Inflammatory macrophage treated with lipopolysaccharide for 1 hour (primary cell): Measurements from ENCODE around the gene CLRN3.

Experiments used
- DNase-seq, 2 donors: peaks; one replicate each; pipeline ENCODE4 v3.0.0-alpha.2; 2020 to 2022

Gene CLRN3

DNA sequence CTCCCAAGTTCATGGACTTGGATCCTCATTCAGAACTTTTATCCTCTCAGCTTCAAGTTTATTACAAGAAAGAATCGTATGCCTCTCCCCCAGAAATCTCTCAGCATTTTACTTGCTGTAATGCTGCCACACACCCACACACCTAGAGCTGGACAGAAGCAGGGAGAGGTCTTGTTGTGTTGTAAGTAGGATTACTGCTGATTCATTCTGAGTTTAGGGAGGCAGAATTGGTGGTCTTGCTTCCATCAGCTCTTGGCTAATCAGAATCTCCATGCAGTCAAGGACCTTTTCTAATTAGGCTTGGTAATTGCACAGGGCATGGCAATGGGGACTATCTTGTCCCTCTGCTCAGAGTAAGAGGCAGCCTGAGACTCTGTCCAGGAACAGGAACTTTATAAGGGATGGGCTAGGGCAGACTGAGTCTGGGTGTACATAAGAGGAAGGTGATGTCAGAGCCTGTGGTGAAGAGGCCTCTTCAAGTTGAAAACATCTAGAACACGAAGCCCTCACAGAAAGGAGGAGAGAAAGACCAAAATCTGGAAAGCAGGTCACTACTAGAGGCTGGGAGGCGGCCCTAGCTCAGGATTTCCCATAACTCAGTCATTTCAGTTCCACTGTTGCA is 7.1 kb upstream of the CLRN3 start:
- DNase-seq: peak; percentile 80 to 84

DNA sequence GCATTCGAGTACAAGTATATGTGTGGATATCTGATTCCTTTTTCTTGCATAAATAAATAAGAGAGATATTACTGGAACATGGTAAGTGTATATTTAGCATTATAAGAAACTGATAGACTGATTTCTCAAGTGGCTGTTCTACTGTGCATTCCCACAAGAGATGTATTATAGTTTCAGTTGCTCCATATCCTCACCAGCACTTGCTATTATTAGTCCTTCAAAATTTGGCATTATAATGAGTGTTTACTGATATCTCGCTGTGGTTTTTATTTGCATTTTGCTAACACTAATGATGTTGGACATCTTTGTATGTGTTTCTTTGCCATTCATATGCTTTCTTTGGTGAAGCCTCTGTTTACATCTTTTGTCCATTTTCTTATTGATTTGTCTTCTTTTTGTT is 4.4 kb upstream of the CLRN3 start:
- no peak for DNase-seq

DNA sequence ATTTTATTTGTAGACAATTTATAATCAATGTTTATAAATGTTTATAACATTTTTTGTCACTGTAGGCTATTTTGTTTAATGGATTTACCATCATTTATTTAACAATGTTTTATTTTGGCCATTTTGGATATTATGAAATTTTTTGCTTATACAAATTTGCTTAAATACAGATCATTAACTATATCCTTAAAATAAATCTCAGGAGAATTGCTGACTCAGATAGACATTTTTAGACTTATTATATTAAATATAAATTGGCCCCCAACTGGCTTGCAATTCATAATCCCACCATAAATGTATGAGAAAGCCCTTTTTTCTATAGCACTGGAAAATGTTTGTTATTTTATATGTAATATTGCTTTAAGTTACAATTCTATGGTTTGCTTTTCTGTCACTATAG is 3.8 kb upstream of the CLRN3 start:
- no peak for DNase-seq

DNA sequence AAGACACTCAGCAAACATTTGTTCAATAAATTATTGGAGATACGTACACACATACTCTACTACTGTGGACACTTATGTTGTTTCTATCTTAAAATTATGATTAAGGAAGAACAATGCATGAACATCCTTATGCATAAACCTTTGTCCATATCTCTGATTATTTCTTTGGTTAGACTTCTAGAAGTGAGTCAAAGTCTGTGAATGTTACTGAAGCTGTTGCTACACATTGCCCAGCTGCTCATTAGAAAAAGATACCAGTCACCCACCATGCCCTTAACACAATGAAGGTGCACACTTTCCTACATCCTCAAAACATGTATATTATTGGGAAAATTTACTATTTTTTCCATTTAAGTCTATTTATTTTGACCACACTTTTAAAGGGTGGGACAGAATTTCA is 1.4 kb upstream of the CLRN3 start:
- no peak for DNase-seq

DNA sequence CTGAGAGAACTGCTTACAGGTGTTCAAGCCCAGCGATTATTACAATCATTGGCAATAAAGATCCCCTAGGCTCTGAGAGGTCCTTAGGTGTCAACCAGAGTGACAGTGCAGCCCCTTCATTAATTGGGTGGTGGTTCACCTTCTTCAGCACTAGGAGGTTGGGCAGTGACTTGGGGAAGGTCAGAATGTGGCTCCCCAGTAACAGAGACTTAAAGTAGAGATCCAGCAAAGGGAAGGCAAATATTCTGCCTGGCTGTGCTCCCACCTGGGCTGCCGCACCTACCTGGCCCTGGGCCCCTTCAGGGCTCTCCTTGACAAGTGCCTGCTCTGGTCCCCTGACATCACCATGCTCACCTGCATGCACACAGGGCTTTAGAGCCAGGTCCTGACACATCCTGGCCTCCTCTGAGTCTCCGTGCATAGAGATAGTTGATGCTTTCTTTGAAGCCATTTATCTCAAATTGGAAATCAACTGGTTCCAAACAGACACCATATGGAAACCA is 1.9 kb downstream of the CLRN3 start:
- no peak for DNase-seq

DNA sequence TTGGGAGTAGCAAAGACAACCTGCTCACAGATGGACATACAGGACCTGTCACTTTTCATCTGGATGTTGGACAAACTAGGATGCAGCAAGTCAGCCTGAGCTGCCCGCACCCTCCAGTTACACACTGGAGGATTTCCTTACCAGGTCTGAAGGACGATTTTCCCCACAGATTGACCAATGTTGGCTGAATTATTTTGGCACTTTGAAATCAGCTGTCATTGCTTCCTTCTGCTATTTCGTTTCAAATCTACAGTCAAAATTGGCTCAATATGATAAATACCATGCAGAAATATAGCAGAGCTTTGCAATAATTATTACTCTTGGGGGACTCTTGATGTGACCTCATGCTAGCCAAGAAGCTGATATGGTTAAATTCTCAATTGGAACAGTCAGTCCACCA is 2.5 kb downstream of the CLRN3 start:
- peak in 1 of 2 donors; percentile 35 for DNase-seq

DNA sequence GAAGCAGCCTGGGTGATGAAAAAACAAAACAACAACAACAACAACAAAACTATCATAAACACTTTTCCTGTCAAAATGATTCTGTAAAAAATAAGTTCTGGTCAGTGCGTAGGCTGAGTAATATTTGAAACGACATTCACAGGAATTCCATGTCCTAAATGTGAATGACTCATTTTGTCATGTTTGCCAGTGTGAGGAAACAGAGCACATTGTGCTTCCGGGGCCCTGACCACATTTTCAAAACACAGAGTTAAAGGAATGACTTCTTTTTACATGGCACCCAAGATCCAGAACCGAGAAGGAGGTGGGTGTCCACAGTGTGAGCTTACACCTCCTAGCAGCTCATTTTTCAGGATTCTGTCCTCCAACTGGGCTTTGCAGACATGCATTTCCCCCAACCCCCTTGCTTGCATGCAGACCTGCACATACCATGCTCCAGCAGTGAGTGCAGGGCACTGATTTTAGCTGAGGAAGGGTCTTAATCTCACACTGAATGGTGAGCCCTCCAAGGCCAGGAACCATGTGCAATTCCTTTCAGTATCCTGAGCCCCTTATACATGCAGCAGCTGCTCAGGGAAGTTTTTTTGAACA is 3.0 kb downstream of the CLRN3 start:
- peak; percentile 75 to 77 for DNase-seq

DNA sequence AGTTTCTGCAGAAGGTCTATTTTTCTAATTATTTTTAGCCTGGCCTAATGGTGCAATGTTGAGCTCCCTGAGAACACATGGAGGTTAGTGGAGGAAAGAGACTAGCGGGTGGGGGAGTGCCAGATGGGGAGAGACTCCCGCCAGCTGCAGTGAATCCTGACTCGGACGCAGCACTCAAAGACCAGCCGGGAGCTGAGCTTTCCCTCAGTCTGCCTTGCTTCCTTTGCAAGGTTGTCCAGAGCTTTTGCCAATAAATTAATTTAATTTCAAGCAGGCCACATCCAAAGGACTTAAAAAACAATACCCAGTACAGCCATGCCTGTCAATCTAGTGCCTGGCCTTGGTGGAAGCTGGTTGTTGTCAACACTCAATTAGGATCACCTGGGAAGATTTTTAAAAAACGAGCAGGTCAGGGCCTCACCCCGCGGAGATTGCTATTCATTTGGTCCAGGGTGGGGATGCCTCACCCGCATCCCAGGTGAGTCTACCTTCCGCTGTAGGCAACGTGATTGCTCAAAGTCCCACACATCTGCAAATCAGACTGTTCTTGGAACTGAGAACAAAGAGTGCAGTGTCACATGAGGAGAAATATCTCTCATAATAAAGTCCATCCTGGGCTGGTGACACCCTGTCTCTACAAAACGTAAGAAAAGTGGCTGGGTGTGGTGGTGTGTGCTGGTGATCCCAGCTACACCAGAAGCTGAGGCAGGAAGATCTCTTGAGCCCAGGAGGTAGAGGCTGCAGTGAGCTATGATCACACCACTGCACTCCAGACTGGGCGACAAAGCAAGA is 4.0 kb downstream of the CLRN3 start:
- no peak for DNase-seq

DNA sequence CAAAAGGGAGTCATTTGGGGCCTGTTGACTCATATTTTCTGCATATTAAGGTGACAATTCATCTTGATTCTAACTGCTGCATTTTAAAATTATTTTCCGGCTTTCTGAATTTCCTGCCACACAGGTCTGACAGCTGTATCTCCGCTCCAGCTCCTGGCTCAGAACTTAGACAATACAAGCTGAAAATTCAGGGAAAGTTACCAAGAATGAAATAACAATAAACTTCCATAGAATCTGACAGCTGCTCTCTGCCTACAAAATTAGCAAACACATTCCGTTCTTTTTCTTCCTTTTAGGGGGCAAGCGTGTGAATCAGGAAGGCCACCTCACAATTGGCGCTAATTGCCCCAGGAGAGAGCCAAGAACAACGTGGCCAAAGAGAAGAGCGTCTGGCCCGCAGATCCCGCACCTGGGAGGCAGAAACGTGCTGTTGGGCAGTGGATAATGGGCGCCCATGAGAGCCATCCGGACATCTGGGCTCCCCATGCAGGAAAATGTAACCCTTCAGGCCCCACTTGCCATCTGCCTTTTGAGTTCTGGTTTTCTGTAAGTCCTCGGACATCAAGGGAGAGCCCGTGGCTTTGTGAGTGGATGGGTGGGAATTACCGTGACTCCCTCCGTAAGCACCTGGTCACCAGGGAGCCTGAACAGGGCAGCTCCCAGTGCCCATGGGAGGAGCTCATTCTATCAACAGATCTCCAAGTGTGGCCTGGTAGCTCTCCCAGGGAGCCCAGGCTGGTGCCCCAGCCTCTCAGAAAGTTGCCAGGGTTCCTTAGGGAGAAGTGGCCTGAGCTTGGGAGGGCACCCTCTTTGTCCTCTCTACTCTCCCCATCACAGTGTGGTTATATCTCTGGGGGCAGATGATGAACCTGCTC is 5.0 kb downstream of the CLRN3 start:
- DNase-seq: no peak

DNA sequence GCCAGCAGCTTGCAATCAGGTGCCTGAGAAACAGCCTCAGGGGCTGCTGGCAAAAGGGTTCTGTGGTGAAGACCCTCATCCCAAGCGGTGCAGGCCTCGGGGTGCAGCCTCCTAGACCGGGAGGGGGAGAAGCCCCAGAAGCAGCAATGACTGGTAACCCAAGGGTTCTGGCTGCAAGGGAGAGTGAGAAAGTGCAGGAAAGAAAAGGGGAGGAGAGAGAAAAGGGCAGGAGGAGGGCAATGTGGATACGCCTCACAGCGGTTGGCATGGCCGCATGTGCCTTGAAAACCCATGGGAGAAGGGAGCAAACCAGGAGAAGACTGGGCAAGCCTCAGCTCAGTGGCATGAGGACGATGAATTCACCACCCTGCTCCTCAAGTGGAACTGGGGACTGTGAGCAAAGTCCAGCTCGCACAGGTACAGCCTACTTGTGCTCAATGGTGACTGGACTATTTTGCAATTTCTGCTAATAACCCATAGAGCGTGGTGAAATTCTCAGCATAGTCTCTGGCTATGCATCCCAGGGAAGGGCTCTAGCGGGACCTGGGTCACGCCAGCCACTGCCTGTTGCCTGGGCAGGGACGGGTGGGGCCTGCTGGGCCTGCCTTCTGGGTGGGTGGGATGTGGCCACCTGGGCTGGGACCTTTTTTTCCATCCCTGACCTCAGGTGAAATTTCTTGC is 6.2 kb downstream of the CLRN3 start:
- no peak for DNase-seq

DNA sequence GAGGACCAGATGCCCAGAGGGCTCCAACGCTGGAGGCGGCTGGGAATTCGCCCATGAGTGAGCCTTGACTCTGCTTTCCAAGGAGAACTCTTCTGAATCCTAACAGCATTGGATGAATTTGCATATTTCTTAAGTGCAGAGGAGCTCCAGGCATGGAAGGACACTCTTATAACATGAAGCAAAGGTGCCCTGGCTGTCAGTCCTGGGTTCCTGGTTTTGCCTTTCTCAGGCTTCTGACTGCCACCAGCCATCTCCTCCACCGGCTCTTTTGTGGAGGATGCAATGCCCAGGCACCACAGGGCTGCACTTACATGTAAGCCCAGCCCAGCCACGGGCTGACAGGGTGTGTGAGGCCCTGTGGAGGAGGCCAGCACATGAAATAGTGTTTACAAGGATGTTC is 8.2 kb downstream of the CLRN3 start:
- DNase-seq: no peak

DNA sequence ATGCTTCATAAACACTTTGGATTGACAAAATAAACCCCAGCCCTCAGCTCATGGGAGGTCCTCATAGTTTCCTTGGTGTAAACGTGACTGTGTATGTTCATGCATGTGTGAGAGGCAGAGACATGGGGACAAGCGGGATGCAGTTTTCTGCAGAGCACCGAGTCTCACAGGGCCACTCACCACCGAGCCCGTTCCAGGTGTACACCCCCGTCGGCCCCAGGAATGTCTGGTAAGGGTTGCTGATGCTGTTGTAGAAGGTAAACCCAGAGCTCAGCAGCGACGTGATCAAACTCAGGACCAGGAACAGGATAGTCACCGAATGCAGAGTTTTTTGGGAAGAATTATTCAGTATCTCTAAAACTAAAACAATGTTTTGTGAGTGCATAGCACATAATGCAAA is 9.2 kb downstream of the CLRN3 start:
- no peak for DNase-seq

DNA sequence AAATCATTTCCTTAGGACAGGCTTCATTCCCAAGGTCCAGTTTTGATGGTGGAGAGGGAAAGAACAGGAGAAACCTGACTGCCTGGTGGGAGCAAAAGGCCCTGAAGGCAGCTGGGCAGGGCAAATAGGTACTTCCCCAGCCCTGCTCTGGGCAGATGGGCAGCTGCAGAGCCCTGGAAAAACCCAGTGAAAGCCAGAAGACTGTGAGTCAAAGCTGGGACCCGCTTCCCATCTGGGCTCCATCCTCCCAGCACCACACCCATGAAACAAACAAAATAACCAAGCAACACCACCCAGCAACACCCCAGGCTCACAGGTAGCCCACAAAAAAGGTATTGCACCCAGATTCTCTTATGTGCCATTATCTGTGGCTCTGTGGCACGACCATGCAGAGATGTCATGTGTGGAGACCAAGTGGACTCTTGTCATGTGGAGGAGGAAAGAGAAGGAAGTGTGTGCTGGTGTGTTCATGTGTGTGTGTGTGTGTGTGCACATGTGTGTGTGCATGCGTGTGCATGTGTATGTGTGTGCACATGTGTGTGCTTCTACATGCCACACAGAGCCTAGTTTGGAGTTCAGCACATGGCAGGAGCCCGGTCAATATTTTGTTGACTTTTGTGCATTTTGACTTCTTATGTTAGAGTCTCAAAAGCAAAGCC is 9.8 kb downstream of the CLRN3 start:
- DNase-seq: peak; percentile 67 to 80

DNA sequence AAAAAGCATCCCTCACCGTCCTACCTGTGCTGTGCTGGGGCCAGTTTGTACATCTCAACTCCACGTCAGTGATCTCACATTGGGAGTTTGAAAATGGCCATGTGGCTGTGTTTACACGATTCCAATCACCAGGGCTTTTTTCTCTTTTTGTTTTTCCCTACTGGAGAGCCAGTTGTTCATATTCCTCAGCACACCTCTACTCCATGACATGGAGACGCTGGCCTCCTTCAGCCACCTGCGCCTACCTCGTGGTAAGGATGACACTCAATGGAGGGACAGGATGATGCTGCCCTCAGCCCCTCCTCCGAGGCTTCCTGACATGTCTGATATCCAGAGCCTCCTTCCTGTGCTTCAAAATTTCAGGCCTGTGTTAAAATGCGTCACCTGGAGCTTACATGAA is 10.3 kb downstream of the CLRN3 start:
- no peak for DNase-seq

DNA sequence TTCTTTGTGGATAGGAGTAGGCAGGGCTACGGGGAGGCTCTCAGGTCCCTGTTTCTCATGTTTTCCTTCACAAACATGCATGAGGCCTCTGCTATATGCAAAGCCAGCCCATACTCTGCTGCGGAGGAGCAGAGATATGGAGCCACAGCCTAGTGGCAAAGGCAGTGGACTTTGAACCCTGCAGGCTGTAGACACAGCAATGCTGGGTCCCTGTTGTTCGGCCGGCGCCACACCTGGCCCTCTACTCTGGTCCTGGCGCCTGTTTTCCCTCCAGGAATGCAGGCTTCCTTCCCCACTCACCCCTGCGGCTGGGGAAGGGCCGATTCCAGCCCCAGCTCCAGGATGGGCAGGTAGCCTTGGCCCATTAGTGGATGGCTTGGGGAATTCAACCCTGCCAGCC is 11.5 kb downstream of the CLRN3 start:
- no peak for DNase-seq

DNA sequence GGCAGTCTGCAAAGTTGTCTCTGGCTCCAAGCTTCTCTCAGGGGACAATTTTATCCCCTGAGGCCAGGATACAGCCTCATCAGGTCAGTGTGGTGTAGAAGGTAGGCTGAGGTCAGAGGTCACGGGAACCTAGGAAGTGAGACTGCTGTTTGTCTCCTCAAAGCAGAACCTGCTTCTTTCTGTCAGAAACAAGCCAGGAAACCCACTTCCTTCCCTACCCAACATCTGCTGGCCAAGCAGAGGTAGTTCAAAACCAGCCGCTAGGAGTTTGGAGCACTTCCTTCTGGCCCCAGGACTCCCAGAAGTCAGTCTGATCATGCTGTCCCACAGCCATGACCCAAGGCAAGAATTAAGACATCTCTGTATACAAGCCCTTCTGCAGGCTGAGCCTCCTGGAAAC is 12.2 kb downstream of the CLRN3 start:
- DNase-seq: peak; percentile 56 to 60

DNA sequence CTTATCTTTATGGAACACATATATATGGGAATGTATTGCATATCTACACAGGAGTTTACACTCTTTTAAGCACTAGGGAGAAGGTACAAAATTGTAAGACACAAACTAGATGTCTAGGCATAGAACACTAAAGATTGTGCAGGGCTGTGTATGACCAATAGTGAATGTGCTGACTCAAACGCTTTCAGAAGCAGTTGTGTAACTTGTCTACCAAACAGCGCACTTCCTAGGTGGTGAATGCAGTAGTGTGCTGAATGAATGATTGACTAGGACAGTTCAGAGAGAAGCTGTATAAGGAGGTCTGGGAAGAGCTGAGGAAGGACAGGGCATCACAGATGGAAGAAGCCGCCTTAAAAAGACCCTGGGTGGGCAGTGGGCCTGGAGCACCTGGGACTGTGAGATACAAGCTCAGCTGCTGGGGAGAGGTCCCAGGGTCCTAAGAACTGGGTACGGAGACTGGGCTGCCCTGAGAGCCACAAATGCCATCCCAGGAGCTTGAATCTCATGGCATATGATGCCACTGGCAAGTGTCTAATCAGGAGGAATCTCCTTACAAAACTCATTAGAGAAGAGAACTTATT is 14.2 kb downstream of the CLRN3 start:
- DNase-seq: peak; percentile 48 to 60

DNA sequence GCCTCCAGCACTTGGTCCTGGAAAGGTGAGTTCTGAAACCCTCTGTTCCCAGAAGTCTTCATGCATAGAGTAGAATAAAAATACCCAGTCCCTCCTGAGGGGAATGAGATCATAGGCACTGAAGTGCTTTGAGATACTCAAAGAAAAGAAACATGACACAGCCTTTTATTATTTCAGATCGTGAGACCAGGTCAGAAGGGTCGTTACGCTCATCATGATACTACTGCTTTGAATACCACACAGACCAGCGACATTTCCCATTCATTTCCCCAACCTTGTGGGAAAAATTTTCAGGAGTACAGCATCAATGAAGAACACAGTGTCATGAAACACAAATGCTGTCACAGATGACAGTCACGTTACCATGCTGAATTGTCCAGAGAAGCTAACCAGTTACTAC is 15.0 kb downstream of the CLRN3 start:
- DNase-seq: no peak

DNA sequence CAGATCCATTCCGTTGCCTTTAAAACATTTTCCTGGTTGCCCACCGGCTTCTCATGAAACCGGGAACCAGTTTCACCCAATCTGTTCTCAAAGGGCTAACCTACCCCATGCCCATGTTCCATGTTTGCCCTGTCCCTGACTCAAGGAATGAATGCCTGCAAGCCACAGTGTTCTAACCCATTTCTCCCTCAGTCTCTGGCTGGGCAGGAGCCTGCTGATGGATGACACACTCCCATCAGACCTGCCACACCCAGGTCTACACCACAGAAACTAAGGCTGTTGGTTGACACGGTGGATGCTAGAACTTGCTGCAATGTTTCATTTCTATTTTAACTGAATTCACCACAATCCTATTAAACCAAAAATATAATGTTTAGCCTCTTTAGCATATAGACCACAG is 15.6 kb downstream of the CLRN3 start:
- no peak for DNase-seq

DNA sequence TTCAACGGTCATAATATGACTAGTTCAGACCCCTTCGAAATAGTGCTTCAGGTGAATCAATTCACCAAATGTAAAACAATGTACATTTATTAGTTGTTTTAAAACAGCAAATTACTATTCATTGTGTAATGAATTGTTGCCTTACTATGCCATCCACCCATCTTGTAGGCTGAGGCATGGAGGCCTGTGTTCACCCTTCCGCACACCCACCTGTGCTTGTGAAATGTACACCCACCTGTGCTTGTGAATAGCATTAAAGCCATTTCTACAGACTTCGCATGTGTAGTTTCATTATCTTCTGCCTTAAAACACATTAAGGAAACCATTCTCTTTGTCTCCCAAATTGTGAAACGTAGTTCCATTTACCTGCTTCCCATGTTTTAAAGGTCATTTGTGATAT is 16.8 kb downstream of the CLRN3 start:
- no peak for DNase-seq

DNA sequence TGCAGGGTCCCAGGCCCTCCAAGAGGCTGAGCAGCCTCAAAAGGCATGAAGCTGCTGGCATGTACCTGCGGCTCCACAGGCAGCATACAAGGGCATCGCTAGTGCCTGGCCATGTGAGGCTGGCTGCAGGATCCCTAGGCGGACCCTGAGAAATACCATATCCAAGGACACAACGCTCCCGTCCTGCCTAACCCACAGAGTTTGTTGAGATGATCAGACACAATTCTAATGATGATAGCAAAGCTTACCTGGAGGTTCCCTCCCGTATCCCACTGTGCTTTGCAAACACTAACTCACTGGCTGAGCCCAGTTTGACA is 17.3 kb downstream of the CLRN3 start:
- DNase-seq: no peak
